OCI-LY1 (cell line): Measurements from ENCODE around the gene IRX6.

Experiments used
- CTCF ChIP-seq: fragments of 200-600 bp; sonication (generic), shearing (Covaris generic); IDR thresholded peaks from 2 replicates; pipeline ENCODE4 v1.5.1; 2017; ENCODE audit warnings: mild to moderate bottlenecking, antibody characterized with exemption, low read length, moderate library complexity, mixed read lengths
- EZH2 ChIP-seq: fragments of 200-600 bp; sonication (generic), shearing (Covaris generic); IDR thresholded peaks from 2 replicates; pipeline ENCODE4 v1.8.0; 2017; ENCODE audit warnings: borderline replicate concordance, mixed run types, mild to moderate bottlenecking, antibody characterized with exemption, low read length, moderate library complexity, mixed read lengths

- TF ChIP-seq CTCF (no peak), EZH2 (no peak)
Observed at GRCh38 chr16:55338646-55339045, 14.6 kb downstream of the IRX6 start.
